Smooth muscle cell (in vitro differentiated cells): Measurements from ENCODE around the gene PRCD. TPM values are rescaled to one million over a fixed set of nuclear protein-coding genes. Genes with fewer than 3 reads are reported as not detected.

Source experiments
- DNase-seq: peaks from one replicate; lab custom pipeline; 2025; ENCODE audit not compliant: unreplicated experiment; lab: John Stamatoyannopoulos, UW
- H2AFZ ChIP-seq: fragments of 200-600 bp; sonication (generic); 2 replicates; pipeline ENCODE4 v1.6.0; 2016; ENCODE audit warnings: antibody characterized with exemption, low read depth, mild to moderate bottlenecking
- H3F3A ChIP-seq: fragments of 200-600 bp; sonication (generic); 2 replicates; pipeline ENCODE4 v1.6.0; 2017; ENCODE audit warnings: antibody characterized with exemption, low read depth
- H3K27ac ChIP-seq: fragments of 200-600 bp; sonication (generic); 2 replicates; pipeline ENCODE4 v1.5.1; 2016; ENCODE audit warnings: low read depth, mild to moderate bottlenecking
- H3K27me3 ChIP-seq: fragments of 200-600 bp; sonication (generic); 2 replicates; pipeline ENCODE4 v1.6.1; 2016; ENCODE audit warnings: low read depth, mild to moderate bottlenecking
- H3K36me3 ChIP-seq: fragments of 200-600 bp; sonication (generic); 2 replicates; pipeline ENCODE4 v1.5.1; 2016; ENCODE audit warnings: low read depth
- H3K4me1 ChIP-seq: fragments of 200-600 bp; sonication (generic); 2 replicates; pipeline ENCODE4 v1.5.1; 2016; ENCODE audit warnings: low read depth
- H3K4me2 ChIP-seq: fragments of 200-600 bp; sonication (generic); 2 replicates; pipeline ENCODE4 v1.6.0; 2016; ENCODE audit warnings: mild to moderate bottlenecking
- H3K4me3 ChIP-seq: fragments of 200-600 bp; sonication (generic); 2 replicates; pipeline ENCODE4 v1.5.1; 2016; ENCODE audit warnings: mild to moderate bottlenecking
- H3K79me2 ChIP-seq: fragments of 200-600 bp; sonication (generic); 2 replicates; pipeline ENCODE4 v1.6.0; 2016; ENCODE audit warnings: low read depth, mild to moderate bottlenecking
- H3K9ac ChIP-seq: fragments of 200-600 bp; sonication (generic); 2 replicates; pipeline ENCODE4 v1.6.0; 2016; ENCODE audit warnings: low read depth
- H3K9me3 ChIP-seq: fragments of 200-600 bp; sonication (generic); replicated peaks from 2 replicates; pipeline ENCODE4 v1.5.1; 2016; ENCODE audit warnings: low read depth
- H4K20me1 ChIP-seq: fragments of 200-600 bp; sonication (generic); 2 replicates; pipeline ENCODE4 v1.6.0; 2016; ENCODE audit warnings: low read depth
- WGBS: methylation state at CpG from one replicate; pipeline ENCODE4 v1.1.7; 2016; ENCODE audit warnings: low lambda C conversion rate; 5-methylcytosine and 5-hydroxymethylcytosine counted together
- polyA plus RNA-seq: library from polyadenylated mRNA; unstranded; fragments of >200 nt; fragmentation: Nextera tagmentation; extraction: Ambion mirVana; gene quantifications from 2 replicates; pipeline ENCODE4 v1.2.1, GENCODE V29; 2016
- total RNA-seq: library from RNA; depleted of rRNA; stranded (reverse); fragments of >200 nt; gene quantifications from 2 replicates; pipeline ENCODE4 v1.2.3, GENCODE V29; 2014
- TF ChIP-seq, protein P1 (sequence below): fragments of 200-600 bp; sonication (generic); IDR thresholded peaks from 2 replicates; pipeline ENCODE4 v1.5.1; 2017; ENCODE audit warnings: borderline replicate concordance, mild to moderate bottlenecking, antibody characterized with exemption; ENCODE audit not compliant: insufficient read depth, poor library complexity, severe bottlenecking

The PRCD gene
- total and polyA plus RNA-seq, 2 experiments from 2014 or later: 0.31 to 5.8 TPM

- Histone ChIP-seq H3K4me2 (no peak overlapping the region), H2AFZ (no peak overlapping the region), H3K4me1 (peaks cover 6% of the 10 kb centered on the region), H3K27ac (no peak overlapping the region), H3F3A (no peaks in the 10 kb centered on the region), H3K4me3 (no peak overlapping the region), H3K27me3 (no peaks in the 10 kb centered on the region), H3K9ac (no peak overlapping the region), H3K36me3 (no peaks in the 10 kb centered on the region), H3K9me3 (no peaks in the 10 kb centered on the region), H4K20me1 (peaks cover 42% of the 10 kb centered on the region), H3K79me2 (no peaks in the 10 kb centered on the region)
- no peak for DNase-seq
- TF ChIP-seq, protein P1, sequence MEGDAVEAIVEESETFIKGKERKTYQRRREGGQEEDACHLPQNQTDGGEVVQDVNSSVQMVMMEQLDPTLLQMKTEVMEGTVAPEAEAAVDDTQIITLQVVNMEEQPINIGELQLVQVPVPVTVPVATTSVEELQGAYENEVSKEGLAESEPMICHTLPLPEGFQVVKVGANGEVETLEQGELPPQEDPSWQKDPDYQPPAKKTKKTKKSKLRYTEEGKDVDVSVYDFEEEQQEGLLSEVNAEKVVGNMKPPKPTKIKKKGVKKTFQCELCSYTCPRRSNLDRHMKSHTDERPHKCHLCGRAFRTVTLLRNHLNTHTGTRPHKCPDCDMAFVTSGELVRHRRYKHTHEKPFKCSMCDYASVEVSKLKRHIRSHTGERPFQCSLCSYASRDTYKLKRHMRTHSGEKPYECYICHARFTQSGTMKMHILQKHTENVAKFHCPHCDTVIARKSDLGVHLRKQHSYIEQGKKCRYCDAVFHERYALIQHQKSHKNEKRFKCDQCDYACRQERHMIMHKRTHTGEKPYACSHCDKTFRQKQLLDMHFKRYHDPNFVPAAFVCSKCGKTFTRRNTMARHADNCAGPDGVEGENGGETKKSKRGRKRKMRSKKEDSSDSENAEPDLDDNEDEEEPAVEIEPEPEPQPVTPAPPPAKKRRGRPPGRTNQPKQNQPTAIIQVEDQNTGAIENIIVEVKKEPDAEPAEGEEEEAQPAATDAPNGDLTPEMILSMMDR: no peak
- 90% methylated on average over 7 of the region's 7 CpGs for WGBS
Measured at GRCh38 chr17:76570457-76570856, 30.6 kb downstream of the PRCD start.

DNA sequence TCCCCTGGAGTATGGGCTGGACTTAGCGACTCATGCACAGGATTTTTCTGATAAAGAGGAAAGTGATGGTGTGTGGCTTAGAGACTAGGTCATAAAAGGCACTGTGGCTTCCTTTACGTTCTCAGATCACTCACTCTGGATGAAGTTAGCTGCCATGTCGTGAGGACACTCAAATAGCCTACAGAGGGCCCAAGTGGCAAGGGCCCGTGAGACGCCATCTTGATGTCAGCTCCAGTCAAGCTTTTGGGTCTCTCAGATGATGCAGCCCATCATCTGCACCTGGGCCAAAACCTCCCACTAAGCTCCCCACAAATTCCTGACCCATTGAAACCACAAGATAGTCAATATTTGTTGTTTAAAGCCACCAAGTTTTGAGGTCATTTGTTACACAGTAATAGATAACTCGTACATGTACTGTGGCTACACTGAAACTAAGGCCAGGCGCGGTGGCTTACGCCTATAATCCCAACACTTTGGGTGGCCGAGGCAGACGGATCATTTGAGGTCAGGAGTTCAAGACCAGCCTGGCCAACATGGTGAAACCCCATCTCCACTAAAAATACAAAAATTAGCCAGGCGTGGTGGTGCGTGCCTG, 31.1 kb downstream of the PRCD start:
- Histone ChIP-seq H4K20me1 (peaks cover 37% of the 10 kb centered on the region), H3K9ac (no peak overlapping the region), H3K27ac (no peak overlapping the region), H3K4me1 (peaks cover 6% of the 10 kb centered on the region), H3K4me2 (no peak overlapping the region), H3K27me3 (no peaks in the 10 kb centered on the region), H3K36me3 (no peaks in the 10 kb centered on the region), H3K9me3 (no peaks in the 10 kb centered on the region), H3K4me3 (no peak overlapping the region), H2AFZ (no peak overlapping the region), H3F3A (no peaks in the 10 kb centered on the region), H3K79me2 (no peaks in the 10 kb centered on the region)
- DNase-seq: no peak
- TF ChIP-seq, protein P1: no peak
- WGBS: 92% methylated on average over 13 of the region's 13 CpGs

DNA sequence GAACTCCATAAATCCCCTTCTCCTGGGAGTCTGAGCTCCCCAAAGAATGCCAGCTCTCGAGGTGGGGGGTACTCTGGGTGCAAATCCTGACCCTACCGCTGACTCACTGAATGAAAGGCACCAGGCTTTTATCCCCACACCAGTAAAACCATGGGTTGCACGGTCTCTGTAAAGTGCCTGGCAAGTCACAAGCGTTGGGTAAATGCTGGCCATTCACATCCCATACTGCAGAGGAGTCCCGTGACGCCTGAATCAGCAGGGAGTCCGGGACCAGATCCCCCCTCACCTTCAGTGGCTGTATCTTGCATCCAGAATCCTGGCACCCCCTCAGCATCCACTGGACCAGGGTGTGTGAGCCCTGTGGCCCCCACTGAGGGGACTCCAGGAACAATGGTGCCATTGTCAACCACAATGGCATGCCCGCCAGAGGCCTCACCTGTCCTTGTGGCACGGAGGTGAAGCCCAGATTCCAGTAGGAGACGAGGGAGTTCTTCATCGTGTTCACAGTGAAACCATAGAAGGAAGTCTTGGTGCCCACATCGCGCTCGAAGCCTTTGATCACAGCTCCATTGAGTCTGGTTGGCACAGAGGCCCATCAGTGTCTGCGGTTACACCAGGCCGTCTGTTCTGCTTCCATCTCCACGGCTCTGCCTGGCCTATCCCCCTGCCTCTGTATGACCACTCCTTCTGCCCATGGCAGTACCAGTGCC, 32.5 kb downstream of the PRCD start:
- peaks cover 6% of the 10 kb centered on the region for H3K4me1 ChIP-seq
- H3K79me2 ChIP-seq: no peaks in the 10 kb centered on the region
- TF ChIP-seq, protein P1: no peak
- H2AFZ ChIP-seq: no peak overlapping the region
- H3K9me3 ChIP-seq: no peaks in the 10 kb centered on the region
- H4K20me1 ChIP-seq: peaks cover 23% of the 10 kb centered on the region
- no peak overlapping the region for H3K9ac ChIP-seq
- no peaks in the 10 kb centered on the region for H3F3A ChIP-seq
- no peak overlapping the region for H3K27ac ChIP-seq
- WGBS: 97% methylated on average over 17 of the region's 17 CpGs
- no peaks in the 10 kb centered on the region for H3K27me3 ChIP-seq
- H3K4me2 ChIP-seq: no peak overlapping the region
- no peak overlapping the region for H3K4me3 ChIP-seq
- DNase-seq: no peak
- H3K36me3 ChIP-seq: no peaks in the 10 kb centered on the region
